Erythroblast (primary cell): ENCODE data around the gene SLC12A5.

Experiments
- GATA1 ChIP-seq: IDR thresholded peaks from 2 replicates; pipeline ENCODE4 v1.6.1; 2011; ENCODE audit warnings: low read depth, mild to moderate bottlenecking, control low read depth, low read length, moderate library complexity
- POLR2A ChIP-seq: IDR thresholded peaks from 2 replicates; pipeline ENCODE4 v1.6.1; 2011; ENCODE audit warnings: mild to moderate bottlenecking, low read length

GRCh38 chr20:46047821-46048220 lies 18.8 kb downstream of the SLC12A5 start:
- TF ChIP-seq POLR2A (no peak), GATA1 (no peak)
